H9 (cell line): ENCODE measurements around the gene LMBR1. TPM values are rescaled to one million over a fixed set of nuclear protein-coding genes. Genes with fewer than 3 reads are reported as not detected.

ENCODE experiments used
- DNase-seq: peaks from one replicate; pipeline ENCODE4 v3.0.0-alpha.2; 2017
- H2AFZ ChIP-seq: one replicate; pipeline ENCODE4 v1.6.1; 2013; ENCODE audit warnings: mild to moderate bottlenecking, low read length, control low read depth, moderate library complexity
- H2AK5ac ChIP-seq: 2 replicates; pipeline ENCODE4 v1.6.1; 2013; ENCODE audit warnings: low read length, control low read depth, mixed read lengths; ENCODE audit not compliant: insufficient read length
- H2BK120ac ChIP-seq: one replicate; pipeline ENCODE4 v1.6.1; 2013; ENCODE audit warnings: low read depth, mild to moderate bottlenecking, low read length, control low read depth, inconsistent platforms; ENCODE audit not compliant: poor library complexity, severe bottlenecking
- H2BK12ac ChIP-seq: 2 replicates; pipeline ENCODE4 v1.6.1; 2013; ENCODE audit warnings: low read length, control low read depth, mixed read lengths, low read depth; ENCODE audit not compliant: insufficient read length
- H2BK15ac ChIP-seq: 2 replicates; pipeline ENCODE4 v1.6.1; 2013; ENCODE audit warnings: low read depth, low read length, control low read depth
- H2BK20ac ChIP-seq: one replicate; pipeline ENCODE4 v1.6.1; 2013; ENCODE audit warnings: low read depth, mild to moderate bottlenecking, low read length, control low read depth, inconsistent platforms; ENCODE audit not compliant: poor library complexity, severe bottlenecking
- H2BK5ac ChIP-seq: 2 replicates; pipeline ENCODE4 v1.6.1; 2013; ENCODE audit warnings: low read length, control low read depth, mixed read lengths; ENCODE audit not compliant: insufficient read length
- H3K14ac ChIP-seq: 2 replicates; pipeline ENCODE4 v1.6.1; 2013; ENCODE audit warnings: low read length, control low read depth; ENCODE audit not compliant: insufficient read depth
- H3K18ac ChIP-seq: 2 replicates; pipeline ENCODE4 v1.6.1; 2013; ENCODE audit warnings: low read depth, mild to moderate bottlenecking, mixed read lengths, low read length, control low read depth; ENCODE audit not compliant: insufficient read length
- H3K23ac ChIP-seq: 2 replicates; pipeline ENCODE4 v1.6.1; 2013; ENCODE audit warnings: low read length, control low read depth, mixed read lengths, low read depth; ENCODE audit not compliant: insufficient read length
- H3K23me2 ChIP-seq: 2 replicates; pipeline ENCODE4 v1.6.1; 2013; ENCODE audit warnings: low read depth, mild to moderate bottlenecking, mixed read lengths, low read length, control low read depth; ENCODE audit not compliant: insufficient read length, poor library complexity, severe bottlenecking
- H3K27ac ChIP-seq: 2 replicates; pipeline ENCODE4 v1.5.1; 2013; ENCODE audit warnings: low read length, control low read depth, mixed read lengths, low read depth; ENCODE audit not compliant: insufficient read length
- H3K27me3 ChIP-seq: 2 replicates; pipeline ENCODE4 v1.6.1; 2013; ENCODE audit warnings: low read length, control low read depth, inconsistent platforms; ENCODE audit not compliant: insufficient read depth
- H3K4ac ChIP-seq: 2 replicates; pipeline ENCODE4 v1.6.1; 2013; ENCODE audit warnings: low read depth, mild to moderate bottlenecking, control low read depth, inconsistent platforms, low read length, moderate library complexity
- H3K4me1 ChIP-seq: 2 replicates; pipeline ENCODE4 v1.6.1; 2013; ENCODE audit warnings: low read length, control low read depth, inconsistent platforms; ENCODE audit not compliant: insufficient read depth
- H3K4me2 ChIP-seq: 2 replicates; pipeline ENCODE4 v1.6.1; 2013; ENCODE audit warnings: low read length, control low read depth, mixed read lengths; ENCODE audit not compliant: insufficient read length, insufficient read depth
- H3K56ac ChIP-seq: 2 replicates; pipeline ENCODE4 v1.6.1; 2013; ENCODE audit warnings: low read depth, mild to moderate bottlenecking, mixed read lengths, low read length, control low read depth; ENCODE audit not compliant: insufficient read length
- H3K79me1 ChIP-seq: 2 replicates; pipeline ENCODE4 v1.6.1; 2013; ENCODE audit warnings: low read depth, mild to moderate bottlenecking, moderate library complexity, low read length, control low read depth, inconsistent platforms; ENCODE audit not compliant: insufficient read depth, poor library complexity, severe bottlenecking
- H3K79me2 ChIP-seq: 2 replicates; pipeline ENCODE4 v1.6.1; 2013; ENCODE audit warnings: low read length, control low read depth, inconsistent platforms; ENCODE audit not compliant: insufficient read depth
- H3K9ac ChIP-seq: 2 replicates; pipeline ENCODE4 v1.6.1; 2013; ENCODE audit warnings: low read length, control low read depth, mixed read lengths; ENCODE audit not compliant: insufficient read length; ENCODE audit errors: extremely low read depth
- H3K9me3 ChIP-seq: one replicate; pipeline ENCODE4 v1.6.1; 2013; ENCODE audit warnings: low read depth, low read length, inconsistent platforms; ENCODE audit not compliant: control insufficient read depth
- H3T11ph ChIP-seq: one replicate; pipeline ENCODE4 v1.6.1; 2013; ENCODE audit warnings: mild to moderate bottlenecking, low read length, control low read depth, inconsistent platforms
- H4K20me1 ChIP-seq: one replicate; pipeline ENCODE4 v1.6.1; 2013; ENCODE audit not compliant: control insufficient read depth, insufficient read length, insufficient read depth
- H4K5ac ChIP-seq: 2 replicates; pipeline ENCODE4 v1.6.1; 2013; ENCODE audit warnings: low read depth, mild to moderate bottlenecking, mixed read lengths, low read length, control low read depth; ENCODE audit not compliant: insufficient read length
- H4K8ac ChIP-seq: replicated peaks from 2 replicates; pipeline ENCODE4 v1.6.1; 2013; ENCODE audit warnings: low read length, control low read depth, mixed read lengths, low read depth; ENCODE audit not compliant: insufficient read length
- H4K91ac ChIP-seq: 2 replicates; pipeline ENCODE4 v1.6.1; 2013; ENCODE audit warnings: low read depth, mild to moderate bottlenecking, moderate library complexity, mixed read lengths, low read length, control low read depth; ENCODE audit not compliant: insufficient read length
- H3K27ac Mint-ChIP-seq, 3 experiments: 2 replicates in 2 of 3; 3 replicates in 1 of 3; pipeline ENCODE4 v1.8.0; 2020 to 2021; ENCODE audit warnings: mixed read lengths in 3 of 3, mild to moderate bottlenecking in 1 of 3, moderate library complexity in 1 of 3
- H3K27me3 Mint-ChIP-seq: 2 replicates; pipeline ENCODE4 v1.8.0; 2021; ENCODE audit warnings: low read depth, mild to moderate bottlenecking, moderate library complexity, mixed read lengths
- H3K36me3 Mint-ChIP-seq, 3 experiments: 2 replicates in 2 of 3; 3 replicates in 1 of 3; pipeline ENCODE4 v1.8.0; 2020 to 2021; ENCODE audit warnings: low read depth in 3 of 3, mixed read lengths in 3 of 3; ENCODE audit not compliant: insufficient read depth in 1 of 3
- H3K4me1 Mint-ChIP-seq, 2 experiments: 2 replicates each; pipeline ENCODE4 v1.8.0; 2020; ENCODE audit warnings: mixed read lengths in 2 of 2
- H3K4me3 Mint-ChIP-seq, 2 experiments: 2 replicates in 1 of 2; 3 replicates in 1 of 2; pipeline ENCODE4 v1.8.0; 2020 to 2021; ENCODE audit warnings: mild to moderate bottlenecking in 2 of 2, mixed read lengths in 2 of 2, moderate library complexity in 1 of 2
- H3K9me3 Mint-ChIP-seq, 2 experiments: 2 replicates in 1 of 2; 3 replicates in 1 of 2; pipeline ENCODE4 v1.8.0; 2020; ENCODE audit warnings: mild to moderate bottlenecking in 2 of 2, mixed read lengths in 2 of 2, moderate library complexity in 1 of 2
- WGBS: extraction: QIAGEN DNeasy Blood & Tissue Kit; methylation state at CpG from one replicate; pipeline ENCODE4 v1.1.7; 2013; ENCODE audit warnings: missing lambda C conversion rate, low lambda C conversion rate, mixed read lengths; ENCODE audit not compliant: insufficient read length; ENCODE audit errors: extremely low coverage; 5-methylcytosine and 5-hydroxymethylcytosine counted together
- total RNA-seq: library from RNA; stranded (reverse); gene quantifications from 2 replicates; pipeline ENCODE4 v1.2.1, GENCODE V29; 2021
- TF ChIP-seq, protein P1 (sequence below): fragments of 200-600 bp; sonication (generic); conservative IDR thresholded peaks from 3 replicates; pipeline ENCODE4 v1.8.0; 2021; ENCODE audit warnings: antibody characterized with exemption, mild to moderate bottlenecking

LMBR1 gene
- total RNA-seq, 1 experiment from 2014 or later = 62.3 TPM

DNA sequence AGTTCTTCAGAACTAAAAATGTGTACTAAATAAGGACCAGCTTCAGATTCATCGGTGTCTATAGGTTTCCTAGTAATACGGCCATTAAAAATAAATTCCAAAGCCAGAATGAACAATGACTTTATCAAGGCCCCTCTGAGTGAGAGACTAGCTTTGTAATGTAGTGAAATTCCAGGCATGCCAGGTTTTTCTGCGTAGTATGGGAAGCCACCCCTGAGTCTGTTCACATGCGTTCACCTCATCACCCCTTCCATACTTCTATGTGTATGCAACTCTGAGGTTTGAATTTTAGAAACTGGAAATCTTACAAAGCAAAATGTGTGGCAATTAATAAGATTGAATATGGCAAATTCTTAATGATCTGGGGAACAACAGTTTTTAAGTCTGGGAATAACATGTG lies 227.9 kb downstream of the LMBR1 start:
- Histone ChIP-seq H3K56ac (no peak overlapping the region), H3K9ac (no peak overlapping the region), H3K9me3 (no peaks in the 10 kb centered on the region), H2BK20ac (no peak overlapping the region), H3K18ac (no peak overlapping the region), H3T11ph (no peak overlapping the region), H3K4me2 (no peak overlapping the region), H3K14ac (no peak overlapping the region), H2AFZ (no peak overlapping the region), H2BK12ac (no peak overlapping the region), H4K8ac (no peak overlapping the region), H2BK120ac (no peak overlapping the region), H3K27me3 (no peaks in the 10 kb centered on the region), H3K23me2 (no peaks in the 10 kb centered on the region), H4K5ac (no peak overlapping the region), H3K4ac (no peak overlapping the region), H3K27ac (peak overlapping the region; percentile 46), H4K20me1 (no peaks in the 10 kb centered on the region), H3K79me1 (no peaks in the 10 kb centered on the region), H2AK5ac (no peak overlapping the region), H3K23ac (no peak overlapping the region), H3K79me2 (no peaks in the 10 kb centered on the region), H4K91ac (no peak overlapping the region), H2BK15ac (no peak overlapping the region), H2BK5ac (no peak overlapping the region), H3K4me1 (peaks cover 10% of the 10 kb centered on the region; the same call in 1 of the 2 replicates)
- Mint-ChIP-seq H3K36me3 (peaks cover 4 to 14% (median 12%) of the 10 kb centered on the region in 3 experiments; a peak in 6 of 7 replicates), H3K4me3 (no peak overlapping the region), H3K27me3 (no peaks in the 10 kb centered on the region), H3K4me1 (peaks cover 34 to 35% of the 10 kb centered on the region in 2 experiments), H3K9me3 (no peaks in the 10 kb centered on the region), H3K27ac (peak overlapping the region; percentile 87 to 94 (median 88))
- no peak for DNase-seq
- TF ChIP-seq, protein P1, sequence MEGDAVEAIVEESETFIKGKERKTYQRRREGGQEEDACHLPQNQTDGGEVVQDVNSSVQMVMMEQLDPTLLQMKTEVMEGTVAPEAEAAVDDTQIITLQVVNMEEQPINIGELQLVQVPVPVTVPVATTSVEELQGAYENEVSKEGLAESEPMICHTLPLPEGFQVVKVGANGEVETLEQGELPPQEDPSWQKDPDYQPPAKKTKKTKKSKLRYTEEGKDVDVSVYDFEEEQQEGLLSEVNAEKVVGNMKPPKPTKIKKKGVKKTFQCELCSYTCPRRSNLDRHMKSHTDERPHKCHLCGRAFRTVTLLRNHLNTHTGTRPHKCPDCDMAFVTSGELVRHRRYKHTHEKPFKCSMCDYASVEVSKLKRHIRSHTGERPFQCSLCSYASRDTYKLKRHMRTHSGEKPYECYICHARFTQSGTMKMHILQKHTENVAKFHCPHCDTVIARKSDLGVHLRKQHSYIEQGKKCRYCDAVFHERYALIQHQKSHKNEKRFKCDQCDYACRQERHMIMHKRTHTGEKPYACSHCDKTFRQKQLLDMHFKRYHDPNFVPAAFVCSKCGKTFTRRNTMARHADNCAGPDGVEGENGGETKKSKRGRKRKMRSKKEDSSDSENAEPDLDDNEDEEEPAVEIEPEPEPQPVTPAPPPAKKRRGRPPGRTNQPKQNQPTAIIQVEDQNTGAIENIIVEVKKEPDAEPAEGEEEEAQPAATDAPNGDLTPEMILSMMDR = no peak
- WGBS = no CpG with 5 or more reads among the region's 4 CpGs
